GM19043 (cell line): ENCODE data around the gene POLG.

Experiments
- ATAC-seq: cut with Tn5 transposase; IDR thresholded peaks from one replicate; pipeline ENCODE4 v1.9.1; 2021; ENCODE audit warnings: low read depth; ENCODE audit not compliant: unreplicated experiment

Gene POLG

DNA sequence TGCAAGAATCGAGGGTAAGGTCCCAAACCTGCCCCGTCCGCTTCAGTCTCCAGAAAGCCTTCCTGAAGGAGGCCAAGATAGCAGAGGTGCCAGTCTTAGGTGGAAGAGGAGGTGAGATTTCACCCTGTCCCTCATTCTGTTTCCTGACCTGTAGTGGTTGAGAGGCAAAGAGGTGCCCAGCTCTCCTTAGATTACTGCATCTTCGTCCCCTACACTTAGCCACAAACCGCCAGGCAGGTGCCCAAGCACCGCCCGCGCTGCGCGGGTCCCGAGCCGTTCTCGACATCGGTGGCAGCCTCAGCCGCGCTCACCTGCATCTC lies 23.8 kb upstream of the POLG start:
- ATAC-seq, result no peak

DNA sequence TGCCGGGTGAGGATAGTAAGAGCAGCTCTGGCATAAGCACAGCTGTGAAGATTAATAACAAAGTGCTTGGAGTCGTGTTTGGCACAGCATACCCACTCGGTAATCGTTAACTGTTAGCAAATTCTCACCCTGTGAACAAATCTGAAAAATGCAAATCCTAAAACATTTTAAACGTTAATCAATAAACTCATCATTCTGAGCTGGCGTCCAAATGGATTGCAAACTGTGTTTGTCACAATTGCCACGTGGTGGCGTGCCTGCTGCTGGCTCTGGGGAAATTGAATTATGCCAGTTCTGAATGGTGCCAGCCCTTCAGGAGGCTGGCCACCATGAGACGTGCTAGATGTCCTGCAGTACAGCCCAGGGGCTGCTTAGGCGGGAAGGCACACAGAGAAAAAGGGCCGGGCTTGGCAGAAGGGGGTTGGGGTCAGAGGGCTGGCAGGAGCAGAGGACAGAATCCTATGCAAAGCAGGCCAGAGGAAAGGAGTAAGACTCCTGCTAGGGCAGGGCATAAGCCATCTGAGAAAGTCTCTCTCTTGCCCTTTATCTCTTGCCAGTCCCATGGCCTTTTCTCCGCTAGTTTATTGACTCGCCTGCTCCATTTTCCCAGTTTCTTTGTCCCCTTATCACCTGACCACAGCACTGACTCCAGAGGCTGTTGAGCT lies 22.1 kb upstream of the POLG start:
- no peak for ATAC-seq

DNA sequence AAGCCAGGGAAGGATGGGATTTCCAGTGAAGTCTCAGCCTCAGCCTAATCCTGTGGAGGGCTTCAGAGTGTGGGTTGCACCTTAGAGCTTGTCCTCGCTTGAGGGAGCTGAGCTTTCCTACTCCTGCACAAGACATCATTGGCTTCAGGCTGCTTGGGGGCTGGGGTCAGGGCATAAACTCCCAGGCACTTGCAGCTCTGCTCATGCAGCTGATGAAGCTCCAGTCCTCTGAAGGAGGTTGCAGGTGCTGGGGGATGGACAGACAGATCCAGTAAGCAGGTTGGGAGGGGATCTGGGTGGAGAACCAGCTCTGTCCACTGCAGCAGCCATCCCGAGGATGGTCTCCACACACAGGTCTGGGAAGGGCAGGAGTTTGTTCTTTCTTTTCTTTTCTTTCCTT lies 19.4 kb upstream of the POLG start:
- ATAC-seq, result no peak

DNA sequence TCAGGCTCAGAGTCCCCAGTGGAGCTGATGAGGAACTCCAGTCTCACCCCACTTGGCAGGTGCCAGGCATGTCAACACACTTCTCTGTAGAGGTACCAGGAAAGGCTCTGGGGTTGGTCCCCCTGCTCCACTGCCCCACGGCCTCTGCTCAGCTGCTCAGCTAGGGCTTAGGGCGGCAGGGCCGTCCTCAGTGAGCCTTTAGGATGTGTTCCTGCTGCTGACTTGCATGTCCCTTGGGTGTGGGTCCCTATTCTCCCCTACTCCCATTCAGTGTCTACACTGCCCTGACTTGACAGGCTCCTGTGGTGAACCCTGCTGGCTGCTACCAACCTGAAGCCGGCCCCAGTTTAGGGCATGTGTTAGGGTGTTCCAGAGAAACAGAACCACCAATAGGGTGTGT lies 17.9 kb upstream of the POLG start:
- no peak for ATAC-seq

- ATAC-seq, result no peak
Measured at GRCh38 chr15:89349206-89349558, 14.6 kb upstream of the POLG start.

- no peak for ATAC-seq
Measured at GRCh38 chr15:89346516-89347231, 12.1 kb upstream of the POLG start.

DNA sequence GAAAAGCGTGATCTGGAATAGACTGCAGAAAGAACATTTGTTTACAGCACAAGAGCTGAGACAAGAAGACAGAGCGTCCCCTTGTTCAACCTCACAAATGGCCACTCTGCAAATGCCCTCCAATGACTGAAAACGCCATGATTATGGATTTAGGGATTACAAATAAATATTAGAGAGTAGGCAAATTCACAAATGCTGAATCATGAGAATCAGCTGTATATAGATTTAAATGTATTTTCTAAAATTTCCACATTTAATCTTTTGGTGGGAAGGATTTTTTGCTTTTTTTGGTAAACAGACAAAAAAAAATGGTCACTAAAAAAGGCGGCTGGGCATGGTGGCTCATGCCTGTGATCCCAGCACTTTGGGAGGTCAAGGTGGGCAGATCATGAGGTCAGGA lies 10.6 kb upstream of the POLG start:
- no peak for ATAC-seq

GRCh38 chr15:89342840-89343239 lies 8.2 kb upstream of the POLG start:
- ATAC-seq, result no peak

- ATAC-seq, result no peak
Measured at GRCh38 chr15:89341316-89342005, 6.8 kb upstream of the POLG start.

DNA sequence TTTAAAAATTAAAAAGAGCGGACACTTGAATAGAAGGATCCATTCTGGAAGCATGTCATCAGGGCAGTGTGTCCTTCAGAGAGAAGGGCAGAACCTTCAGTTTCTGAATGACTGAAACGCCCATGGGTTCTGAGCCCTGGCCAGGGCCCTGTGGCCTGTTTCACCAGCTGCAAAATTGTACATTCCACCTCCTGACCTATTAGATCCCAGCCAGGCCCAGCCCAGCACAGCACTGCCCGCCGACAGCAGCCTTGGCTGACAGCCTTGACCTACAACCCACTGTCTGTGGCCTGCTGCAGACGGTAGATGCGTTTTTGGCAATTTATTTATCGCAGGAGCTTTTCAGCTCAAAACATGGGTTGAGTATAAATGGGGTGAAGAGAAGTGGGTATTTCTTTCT lies 5.9 kb upstream of the POLG start:
- no peak for ATAC-seq

GRCh38 chr15:89338036-89338435 lies 3.4 kb upstream of the POLG start:
- no peak for ATAC-seq

- ATAC-seq, result peak; percentile 21
Measured at GRCh38 chr15:89335298-89336041, 846 bp upstream of the POLG start.

- no peak for ATAC-seq
Measured at GRCh38 chr15:89333959-89334509, 590 bp downstream of the POLG start.

DNA sequence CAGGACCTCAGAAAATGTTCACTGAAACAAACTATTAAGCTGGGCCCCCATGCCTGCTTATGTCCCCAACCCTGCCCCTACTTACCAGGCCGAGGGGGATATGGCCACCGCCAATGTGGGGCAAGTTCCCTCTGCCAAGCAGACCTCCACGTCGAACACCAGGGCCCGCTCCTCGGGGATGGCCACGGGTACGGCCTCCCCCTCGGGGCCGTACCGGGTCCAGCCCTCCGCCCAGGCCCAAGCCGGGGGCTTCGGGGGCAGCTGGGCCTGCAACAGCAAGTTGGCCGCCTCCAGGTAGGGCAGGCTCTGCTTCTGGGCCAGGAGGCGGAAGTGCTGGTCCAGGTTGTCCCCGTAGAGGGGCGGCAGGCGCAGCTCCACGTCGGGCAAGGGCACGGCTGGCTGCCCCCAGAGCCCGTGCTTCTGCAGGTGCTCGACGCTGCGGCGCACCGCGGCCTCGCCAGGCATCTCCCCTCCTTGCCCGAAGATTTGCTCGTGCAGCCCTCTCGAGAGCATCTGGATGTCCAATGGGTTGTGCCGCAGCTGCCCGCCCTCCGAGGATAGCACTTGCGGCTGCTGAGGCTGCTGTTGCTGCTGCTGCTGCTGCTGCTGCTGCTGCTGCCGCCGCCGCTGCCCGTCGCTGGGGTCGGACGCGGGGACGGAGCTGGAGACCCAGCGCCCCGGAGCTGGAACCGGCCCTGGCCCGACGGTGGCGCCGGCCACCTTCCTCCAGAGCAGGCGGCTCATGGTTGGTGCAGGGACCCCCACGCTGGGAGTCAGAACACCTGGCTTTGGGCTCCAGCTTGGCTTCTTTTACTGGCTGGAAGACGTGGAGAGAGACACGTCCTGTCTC lies 1.4 kb downstream of the POLG start:
- ATAC-seq, result no peak

GRCh38 chr15:89332446-89332845 lies 2.2 kb downstream of the POLG start:
- no peak for ATAC-seq

DNA sequence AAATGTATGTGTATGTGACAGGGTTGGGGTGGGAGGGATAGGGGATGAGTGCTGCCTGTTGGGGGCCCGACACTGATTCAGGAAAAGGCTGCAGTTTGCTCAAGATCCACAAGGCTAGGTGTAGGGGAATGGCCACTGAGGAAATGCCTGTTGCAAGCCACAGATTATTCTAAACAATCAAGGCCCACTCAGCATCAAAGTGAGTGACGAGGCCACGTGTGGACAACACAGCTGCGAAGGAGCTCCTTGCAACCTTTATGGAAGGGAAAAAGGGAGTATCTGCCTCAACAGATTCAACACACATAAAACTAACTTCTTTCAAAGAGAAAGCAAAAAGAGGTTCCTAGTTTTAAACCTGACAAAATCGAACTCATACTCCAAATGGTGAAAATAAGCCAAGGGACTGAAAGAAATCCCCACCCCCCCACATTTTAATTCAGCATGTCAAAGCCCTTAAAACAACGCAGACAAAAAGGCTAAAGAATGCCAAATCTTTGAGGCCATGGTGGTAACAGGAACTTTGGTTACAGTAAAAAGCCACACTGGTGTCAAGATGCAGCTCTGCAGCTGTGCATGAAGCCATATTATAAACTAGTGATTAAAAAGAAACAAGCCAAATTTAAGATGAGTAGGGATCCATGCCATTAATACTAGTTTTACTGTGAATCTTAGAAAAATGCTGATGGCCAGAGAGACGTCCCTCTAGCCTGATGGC lies 3.6 kb downstream of the POLG start:
- ATAC-seq, result no peak

DNA sequence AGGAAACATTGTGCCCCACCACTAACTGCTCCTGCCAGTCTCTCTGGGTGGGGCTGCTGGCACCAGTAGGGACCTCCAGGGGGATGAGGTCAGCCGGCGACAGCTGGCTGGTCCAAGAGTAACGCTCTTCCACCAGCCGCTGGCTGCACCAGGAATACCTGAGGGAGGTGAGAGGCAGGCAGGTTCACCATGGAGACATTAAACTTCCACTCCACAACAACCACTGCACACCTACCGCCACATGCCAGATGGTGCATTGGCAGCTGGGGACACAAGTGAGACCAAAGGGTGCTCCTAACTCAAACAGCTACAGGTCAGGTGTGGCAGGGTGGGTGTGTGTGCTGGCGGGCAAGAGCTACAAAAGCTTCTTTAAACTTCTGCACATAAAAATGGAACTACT lies 4.5 kb downstream of the POLG start:
- no peak for ATAC-seq

- ATAC-seq, result no peak
Measured at GRCh38 chr15:89329329-89330084, 5.1 kb downstream of the POLG start.
